ENCODE data around the gene ATP8A2.
"Not testable (repeated sequence)": the region's sequence is repeated elsewhere in the genome, so short reads cannot be mapped to it uniquely, and the experiment has no call there.

The ATP8A2 gene

DNA sequence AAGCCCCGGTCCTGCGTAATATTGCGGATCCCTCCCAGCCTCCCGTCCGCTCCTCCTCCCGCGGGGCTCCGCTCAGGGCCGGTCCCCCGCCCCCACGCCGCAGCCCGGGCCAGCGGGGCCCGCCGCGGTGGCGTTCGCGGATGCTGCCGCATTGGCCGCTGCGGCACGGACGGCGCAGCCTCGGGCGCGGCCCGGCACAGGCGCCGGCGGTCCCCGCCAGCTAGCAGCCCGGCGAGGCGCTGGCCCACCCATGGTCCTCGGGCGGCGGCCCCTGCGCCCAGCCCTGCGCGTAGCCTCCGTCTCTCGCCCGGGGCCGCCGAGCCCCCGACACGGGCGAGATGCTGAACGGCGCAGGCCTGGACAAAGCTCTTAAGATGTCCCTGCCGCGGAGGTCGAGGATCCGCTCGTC lies at the start of gene ATP8A2:
Gene ATP8A2, plus strand, starts transcription at position 100 of the 409 bp plus-strand sequence. Its CDS starts 239 bp downstream, at position 339.
- no peak for DNase-seq

GRCh38 chr13:25324100-25324499 lies 47.7 kb upstream of the ATP8A2 start:
- no peak for DNase-seq

- DNase-seq = no peak
Measured at GRCh38 chr13:25329706-25330105, 42.1 kb upstream of the ATP8A2 start.

- no peak for DNase-seq
Measured at GRCh38 chr13:25330541-25330940, 41.2 kb upstream of the ATP8A2 start.

GRCh38 chr13:25335856-25336255 lies 35.9 kb upstream of the ATP8A2 start:
- no peak for DNase-seq

DNA sequence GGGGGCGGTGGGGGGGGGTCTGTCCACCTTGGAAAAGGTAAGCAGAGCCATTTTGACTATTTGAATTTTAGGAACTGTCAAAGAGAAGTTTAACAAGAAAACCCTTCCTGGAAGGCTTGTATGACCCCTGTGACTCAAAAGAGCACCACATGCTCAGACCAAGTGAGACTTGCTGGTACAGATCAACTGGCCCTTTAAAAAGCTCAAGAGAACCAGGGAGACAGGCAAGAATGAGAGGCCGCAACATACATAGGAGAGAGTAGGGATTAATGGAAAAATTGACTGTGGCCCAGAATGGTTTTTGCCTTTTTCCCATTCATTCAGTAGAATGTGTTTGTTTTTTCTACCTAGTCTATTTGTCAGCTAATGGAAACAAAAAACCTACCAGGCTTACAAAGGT lies 26.2 kb upstream of the ATP8A2 start:
- no peak for DNase-seq

DNA sequence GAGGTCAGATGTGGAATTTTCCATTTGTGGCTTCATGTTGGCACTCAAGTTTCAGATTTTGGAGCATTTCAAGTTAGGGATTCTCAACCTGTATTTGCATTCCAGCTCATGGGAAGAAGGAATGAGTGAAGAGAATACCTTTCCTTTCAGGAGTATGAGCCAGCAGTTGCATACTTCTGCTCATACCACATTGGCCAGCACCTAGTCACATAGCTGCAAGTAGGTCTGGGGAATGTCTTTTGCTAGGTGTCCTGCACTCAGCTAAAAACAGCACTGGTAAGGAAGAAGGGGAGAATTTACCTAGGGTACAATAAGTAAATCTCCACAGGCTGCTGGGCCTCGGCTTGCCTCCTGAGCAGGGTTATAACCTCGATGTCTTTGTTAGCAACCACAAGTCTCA lies 24.6 kb upstream of the ATP8A2 start:
- DNase-seq = no peak

DNA sequence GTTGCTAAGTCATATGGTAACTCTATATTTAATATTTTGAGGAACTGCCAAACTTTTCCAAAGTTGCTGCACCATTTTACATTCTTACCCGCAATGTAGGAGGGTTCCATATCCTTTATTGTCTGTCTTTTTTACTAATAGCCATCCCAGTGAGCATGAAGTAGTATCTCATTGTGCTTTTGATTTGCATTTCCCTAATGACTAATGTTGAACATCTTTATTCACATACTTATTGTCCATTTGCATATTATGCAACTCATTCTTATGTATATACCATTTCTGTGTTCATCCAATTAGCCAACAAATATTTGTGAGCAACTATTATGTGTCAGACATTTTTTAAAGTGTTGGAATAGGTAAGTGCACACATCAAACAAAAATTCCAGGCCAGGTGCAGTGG lies 20.4 kb upstream of the ATP8A2 start:
- DNase-seq = no peak

DNA sequence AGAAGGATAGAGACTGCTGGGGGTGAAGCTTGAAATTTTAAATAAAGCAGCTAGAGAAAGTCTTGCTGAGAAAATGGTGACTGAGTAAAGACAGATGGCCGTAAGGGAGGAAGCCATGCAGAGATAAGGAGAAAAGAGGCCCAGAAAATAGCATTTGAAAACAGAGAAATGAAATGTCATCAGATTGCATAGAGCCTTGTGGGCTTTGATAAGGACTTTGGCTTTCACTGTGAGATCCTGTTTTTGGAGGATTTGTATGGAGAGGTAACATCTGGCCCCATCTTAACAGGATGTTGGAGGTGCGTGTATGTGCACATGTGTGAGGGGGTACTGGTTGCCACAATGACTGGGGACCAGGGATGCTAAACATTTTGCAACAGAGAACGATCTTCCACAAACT lies 19.5 kb upstream of the ATP8A2 start:
- no peak for DNase-seq

- no peak for DNase-seq
Measured at GRCh38 chr13:25352806-25353205, 19.0 kb upstream of the ATP8A2 start.

DNA sequence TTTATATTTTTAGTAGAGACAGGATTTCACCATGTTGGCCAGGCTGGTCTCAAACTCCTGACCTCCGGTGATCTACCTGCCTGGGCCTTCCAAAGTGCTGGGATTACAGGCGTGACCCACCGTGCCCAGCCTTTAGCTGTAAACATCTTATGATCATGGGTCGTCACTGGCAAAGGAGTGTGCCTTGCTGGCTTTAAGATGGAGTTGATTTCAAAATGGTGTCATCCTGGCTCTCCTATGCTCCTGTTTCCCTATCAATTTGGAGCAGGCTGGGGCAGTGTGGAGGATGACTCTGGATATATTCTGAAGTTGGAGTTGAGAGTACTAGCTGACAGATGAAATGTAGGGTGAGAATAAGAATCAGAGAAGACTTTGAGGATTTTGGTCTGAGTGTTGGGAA lies 18.4 kb upstream of the ATP8A2 start:
- DNase-seq = no peak

- no peak for DNase-seq
Measured at GRCh38 chr13:25354377-25354776, 17.4 kb upstream of the ATP8A2 start.

DNA sequence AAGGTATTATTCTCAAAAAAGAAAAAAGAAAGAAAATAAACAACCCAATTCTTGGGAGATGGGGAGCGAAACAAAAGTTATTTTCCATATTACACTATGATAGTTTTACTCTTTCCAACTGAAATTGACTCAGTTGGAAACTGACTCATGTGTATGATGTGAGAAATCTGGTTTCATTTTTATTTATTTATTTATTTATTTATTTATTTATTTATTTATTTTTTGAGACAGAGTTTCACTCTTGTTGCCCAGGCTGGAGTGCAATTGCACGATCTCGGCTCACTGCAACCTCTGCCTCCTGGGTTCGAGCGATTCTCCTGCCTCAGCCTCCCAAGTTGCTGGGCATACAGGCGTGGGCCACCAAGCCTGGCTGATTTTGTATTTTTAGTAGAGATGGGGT lies 11.3 kb upstream of the ATP8A2 start:
- not testable (repeated sequence) for DNase-seq

DNA sequence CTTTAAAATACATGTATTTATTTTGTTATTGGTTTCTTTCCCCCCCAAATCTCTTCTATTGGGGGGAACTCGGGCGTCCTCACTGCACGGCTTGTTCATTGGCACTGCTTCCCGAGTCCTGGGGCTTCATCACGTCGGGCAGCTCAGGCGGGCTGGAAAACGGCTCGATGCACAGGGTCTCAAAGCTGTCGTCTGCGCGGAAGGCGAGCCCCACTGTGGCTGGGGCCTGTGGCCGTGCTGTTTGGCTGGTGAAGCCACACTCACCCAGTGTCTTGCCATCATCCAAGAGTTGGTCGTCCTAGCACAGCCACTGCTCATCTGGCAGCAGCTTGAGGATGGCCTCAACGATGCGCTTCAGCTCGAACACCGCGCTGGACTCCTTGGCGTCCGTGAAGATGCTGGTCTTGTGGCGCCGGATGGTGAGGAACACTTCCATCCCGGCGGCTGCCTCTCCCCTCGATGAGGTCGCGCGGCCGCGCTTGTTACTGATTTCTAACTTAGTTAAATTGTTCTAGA lies 6.0 kb upstream of the ATP8A2 start:
- DNase-seq = no peak

- DNase-seq = no peak
Measured at GRCh38 chr13:25371158-25371874, 458 bp upstream of the ATP8A2 start.

DNA sequence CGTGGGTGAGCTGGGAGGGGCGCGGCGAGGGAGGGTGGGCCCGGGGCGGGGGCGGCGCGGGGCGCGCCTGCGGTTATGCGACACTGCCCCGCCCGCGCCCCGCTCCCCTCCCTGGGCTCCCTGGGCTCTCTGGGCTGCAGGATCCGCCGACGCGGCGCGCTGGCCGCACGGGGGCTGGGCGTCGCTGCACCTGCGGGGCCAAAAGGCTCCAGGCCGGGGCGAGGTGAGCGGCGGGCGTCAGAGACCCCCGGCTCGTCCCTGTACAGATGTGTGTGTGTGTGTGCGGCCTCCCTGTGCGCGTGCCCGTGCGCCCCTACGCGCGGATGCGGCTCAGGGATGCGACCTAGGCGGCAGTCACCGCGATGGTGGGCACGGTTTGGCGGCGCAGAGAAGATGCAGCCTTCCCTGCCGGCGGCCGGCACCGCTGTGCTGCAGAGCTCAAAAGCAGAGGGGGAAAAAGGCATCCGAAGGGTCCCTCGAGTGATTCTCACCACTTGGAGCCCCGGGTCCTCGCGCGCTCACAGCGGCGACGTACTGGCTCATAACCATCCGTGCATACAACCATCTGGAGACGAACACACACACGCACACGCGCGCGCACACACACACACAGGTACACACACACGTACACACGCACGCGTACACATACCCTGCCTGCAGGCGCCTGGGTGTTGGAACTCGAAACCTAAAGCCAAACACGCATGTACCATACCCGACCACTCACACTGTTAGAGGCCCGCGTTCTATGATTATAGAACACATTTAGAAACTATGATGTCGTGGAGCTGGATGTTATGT lies 709 bp downstream of the ATP8A2 start:
- DNase-seq = no peak

GRCh38 chr13:25375727-25376358 lies 4.1 kb downstream of the ATP8A2 start:
- DNase-seq = no peak

- no peak for DNase-seq
Measured at GRCh38 chr13:25377244-25377962, 5.6 kb downstream of the ATP8A2 start.

DNA sequence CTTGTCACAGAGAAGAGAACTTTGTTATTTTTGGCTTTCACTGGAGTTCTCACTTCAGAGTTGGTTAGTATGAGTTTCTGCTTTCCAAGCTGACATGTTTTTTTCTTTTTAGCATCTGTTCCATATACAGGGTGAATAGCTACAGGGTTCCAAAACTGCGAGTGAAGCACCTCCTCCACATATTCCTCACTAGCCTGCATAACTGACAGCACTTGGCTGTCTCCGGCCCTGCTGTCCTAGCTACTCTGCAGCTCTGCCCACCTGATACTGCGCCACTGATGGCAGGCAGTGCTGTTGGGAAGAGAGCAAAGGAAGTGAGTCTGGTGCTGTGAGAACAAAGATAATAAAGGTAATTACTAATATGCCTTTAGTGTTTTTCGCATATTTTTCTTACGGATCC lies 6.8 kb downstream of the ATP8A2 start:
- no peak for DNase-seq

GRCh38 chr13:25379011-25379410 lies 7.2 kb downstream of the ATP8A2 start:
- DNase-seq = no peak

DNA sequence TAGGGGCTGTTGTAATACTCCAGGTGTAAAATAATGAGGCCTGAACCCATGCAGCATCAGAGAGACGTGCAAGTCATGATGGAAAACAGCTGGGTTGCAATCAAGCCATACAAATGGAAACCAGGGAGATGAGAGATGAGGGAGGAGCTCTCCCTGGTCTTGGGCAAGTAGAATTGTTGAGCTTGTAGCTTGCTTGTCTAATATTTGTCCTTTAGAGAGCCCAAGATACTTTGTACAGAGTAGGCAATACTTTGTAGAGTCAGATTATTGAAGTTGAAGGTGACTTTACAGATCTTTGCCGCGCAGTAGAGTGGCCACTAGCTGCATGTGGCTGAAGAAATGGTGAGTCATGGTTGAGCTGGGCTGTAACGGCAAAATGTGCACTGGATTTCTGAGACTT lies 8.3 kb downstream of the ATP8A2 start:
- no peak for DNase-seq

DNA sequence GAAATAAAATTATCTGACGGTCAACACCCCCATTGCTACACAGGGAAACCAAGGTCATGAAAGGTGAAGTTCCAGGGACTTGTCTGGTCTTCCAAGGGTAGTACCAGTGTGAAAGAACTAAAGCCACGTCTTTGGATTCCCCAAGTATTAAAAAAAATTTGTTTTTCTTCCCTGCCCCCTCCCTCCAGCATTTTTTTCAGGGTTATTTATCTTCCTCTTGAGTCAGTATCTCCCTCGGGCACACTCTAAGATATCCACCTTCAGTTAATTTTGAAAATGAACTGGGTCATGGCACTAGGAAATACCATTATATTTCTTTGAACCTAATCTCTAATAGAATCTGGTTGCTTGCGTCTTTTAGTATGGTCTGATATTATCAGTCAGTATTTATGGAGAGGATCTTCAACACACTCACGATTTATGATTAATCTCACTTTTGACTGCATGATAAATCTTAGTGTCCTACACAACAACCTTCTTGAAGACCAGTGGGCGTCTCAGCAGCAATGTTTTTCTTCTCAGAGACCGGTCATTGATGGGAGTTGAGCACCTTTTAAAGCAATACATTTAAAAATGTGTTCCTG lies 9.1 kb downstream of the ATP8A2 start:
- DNase-seq = no peak
